ENCODE data around the gene STX11.

GRCh38 chr6:144103026-144103563 lies 47.2 kb upstream of the STX11 start:
- TF ChIP-seq CTCF (IDR thresholded peaks at IDR 0.05; ENCODE audit: low read depth, low read length, poor library complexity, severe bottlenecking) (no peak), EZH2phosphoT487 (IDR thresholded peaks at IDR 0.05; ENCODE audit: borderline replicate concordance, low read length) (no peak)
